A549 (cell line): ENCODE results near the gene EME2. TPM values are rescaled to one million over a fixed set of nuclear protein-coding genes. Genes with fewer than 3 reads are reported as not detected.

Source experiments
- ATAC-seq, 2 experiments: fragments of 200-7000 bp in 1 of 2; fragments of >200 bp in 1 of 2; cut with Nextera tagmentation in 1 of 2; cut with Tn5 transposase in 1 of 2; 3 replicates each; pipeline versions ENCODE4 v1.8.0 to v1.9.1; 2018 to 2020; ENCODE audit warnings: mild to moderate bottlenecking in 1 of 2, moderate library complexity in 1 of 2
- CTCF ChIA-PET: fragments of 300-600 bp; sonication (Branson Sonifier 250); formaldehyde crosslinking; extraction: SDS; loops from one replicate; lab custom pipeline; 2021; ENCODE audit warnings: antibody characterized with exemption, inconsistent platforms; lab: Yijun Ruan, JAX
- POLR2A ChIA-PET: fragments of 350-600 bp; formaldehyde crosslinking; extraction: SDS; loops from one replicate; lab custom pipeline; 2021; ENCODE audit warnings: antibody characterized with exemption, inconsistent platforms; lab: Yijun Ruan, JAX
- DNase-seq, 2 experiments: peaks; one replicate each; pipeline versions ENCODE4 v3.0.0 to v3.0.0-alpha.2; 2011 to 2016; ENCODE audit warnings: low read depth in 1 of 2, low spot score in 1 of 2
- FAIRE-seq: peaks from 2 replicates; lab custom pipeline; 2011; peaks lifted over from hg19 to GRCh38; lab: Jason Lieb, UNC
- H3K27ac ChIP-seq, 2 experiments: fragments of >200 bp; sonication (Bioruptor Twin); formaldehyde crosslinking; 3 replicates each; pipeline ENCODE4 v1.5.1; 2016 to 2017
- H3K4me1 ChIP-seq: fragments of >200 bp; sonication (Bioruptor Twin); formaldehyde crosslinking; 3 replicates; pipeline ENCODE4 v1.6.1; 2016
- H3K4me2 ChIP-seq: fragments of >200 bp; sonication (Bioruptor Twin); formaldehyde crosslinking; 3 replicates; pipeline ENCODE4 v1.6.1; 2016
- H3K4me3 ChIP-seq: fragments of >200 bp; sonication (Bioruptor Twin); formaldehyde crosslinking; 3 replicates; pipeline ENCODE4 v1.5.1; 2016
- H3K9me3 ChIP-seq: fragments of >200 bp; sonication (Bioruptor Twin); formaldehyde crosslinking; 3 replicates; pipeline ENCODE4 v1.6.1; 2016
- BCL3 ChIP-seq: fragments of >200 bp; sonication (Bioruptor Twin); formaldehyde crosslinking; IDR thresholded peaks from 3 replicates; pipeline ENCODE4 v1.6.1; 2016
- CEBPB ChIP-seq, 2 experiments: fragments of >200 bp in 1 of 2; sonication (Bioruptor Twin) in 1 of 2; formaldehyde crosslinking in 1 of 2; IDR thresholded peaks; 2 replicates each; pipeline ENCODE4 v1.6.1; 2012 to 2016
- EHF ChIP-seq: fragments of 250-450 bp; sonication (Bioruptor Pico); IDR thresholded peaks from 2 replicates; pipeline ENCODE4 v1.5.0; 2020; ENCODE audit warnings: mild to moderate bottlenecking
- ELK1 ChIP-seq: fragments of 150-350 bp; IDR thresholded peaks from 2 replicates; pipeline ENCODE4 v1.6.1; 2014; ENCODE audit warnings: low read depth, mild to moderate bottlenecking, low read length
- EP300 ChIP-seq, 2 experiments: fragments of >200 bp; sonication (Bioruptor Twin); formaldehyde crosslinking; IDR thresholded peaks; 2 replicates in 1 of 2; 3 replicates in 1 of 2; pipeline ENCODE4 v1.6.1; 2016 to 2017
- ESRRA ChIP-seq: fragments of 150-350 bp; IDR thresholded peaks from 2 replicates; pipeline ENCODE4 v1.6.1; 2014; ENCODE audit warnings: mild to moderate bottlenecking, low read length, borderline replicate concordance
- FOSB ChIP-seq: fragments of 250-450 bp; sonication (Bioruptor Pico); IDR thresholded peaks from 2 replicates; pipeline ENCODE4 v1.5.0; 2020; ENCODE audit warnings: mild to moderate bottlenecking, moderate library complexity
- GATA3 ChIP-seq: IDR thresholded peaks from 2 replicates; pipeline ENCODE4 v1.6.1; 2012; ENCODE audit warnings: borderline replicate concordance
- HOXA7 ChIP-seq: fragments of 250-450 bp; sonication (Bioruptor Pico); IDR thresholded peaks from 2 replicates; pipeline ENCODE4 v1.5.0; 2020; ENCODE audit warnings: mild to moderate bottlenecking, moderate library complexity
- KDM1A ChIP-seq: fragments of 200-600 bp; sonication (generic); IDR thresholded peaks from 2 replicates; pipeline ENCODE4 v1.6.1; 2016; ENCODE audit warnings: low read depth, mild to moderate bottlenecking
- KDM5A ChIP-seq: fragments of 200-600 bp; sonication (generic); IDR thresholded peaks from 2 replicates; pipeline ENCODE4 v1.6.1; 2016; ENCODE audit warnings: antibody characterized with exemption, mild to moderate bottlenecking
- MAX ChIP-seq: IDR thresholded peaks from 2 replicates; pipeline ENCODE4 v1.6.1; 2012
- MAZ ChIP-seq: fragments of 150-350 bp; IDR thresholded peaks from 2 replicates; pipeline ENCODE4 v1.6.1; 2014; ENCODE audit warnings: antibody characterized with exemption, low read depth, low read length, borderline replicate concordance
- NR3C1 ChIP-seq: fragments of >200 bp; sonication (Bioruptor Twin); formaldehyde crosslinking; IDR thresholded peaks from 3 replicates; pipeline ENCODE4 v1.6.1; 2017
- PBX3 ChIP-seq: IDR thresholded peaks from 2 replicates; pipeline ENCODE4 v1.6.1; 2012
- PHF8 ChIP-seq: fragments of 200-600 bp; sonication (generic); IDR thresholded peaks from 2 replicates; pipeline ENCODE4 v1.6.1; 2016; ENCODE audit warnings: low read depth, mild to moderate bottlenecking, antibody characterized with exemption, moderate library complexity, borderline replicate concordance
- REST ChIP-seq: fragments of 200-600 bp; sonication (generic); IDR thresholded peaks from 2 replicates; pipeline ENCODE4 v1.6.1; 2016; ENCODE audit warnings: antibody characterized with exemption, mild to moderate bottlenecking, moderate library complexity
- RFX5 ChIP-seq: fragments of 450-650 bp; IDR thresholded peaks from 2 replicates; pipeline ENCODE4 v1.7.1; 2014; ENCODE audit warnings: antibody characterized with exemption, mild to moderate bottlenecking, moderate library complexity
- RNF2 ChIP-seq: fragments of 200-600 bp; sonication (generic); IDR thresholded peaks from 2 replicates; pipeline ENCODE4 v1.6.1; 2016; ENCODE audit warnings: low read depth, mild to moderate bottlenecking, antibody characterized with exemption, moderate library complexity, borderline replicate concordance
- SMC3 ChIP-seq: fragments of >200 bp; sonication (Bioruptor Twin); formaldehyde crosslinking; IDR thresholded peaks from 3 replicates; pipeline ENCODE4 v1.6.1; 2018; ENCODE audit warnings: inconsistent platforms
- SREBF2 ChIP-seq: fragments of 450-650 bp; IDR thresholded peaks from 2 replicates; pipeline ENCODE4 v1.6.1; 2014; ENCODE audit warnings: mild to moderate bottlenecking, moderate library complexity
- TP53 ChIP-seq: fragments of 250-450 bp; sonication (Bioruptor Pico); IDR thresholded peaks from 2 replicates; pipeline ENCODE4 v1.5.0; 2021; ENCODE audit warnings: mild to moderate bottlenecking, moderate library complexity
- ZC3H11A ChIP-seq: fragments of 450-650 bp; IDR thresholded peaks from 2 replicates; pipeline ENCODE4 v1.6.1; 2014; ENCODE audit warnings: antibody characterized with exemption, mild to moderate bottlenecking
- ZFP36 ChIP-seq: fragments of 450-650 bp; IDR thresholded peaks from 2 replicates; pipeline ENCODE4 v1.6.1; 2014; ENCODE audit warnings: borderline replicate concordance; ENCODE audit not compliant: partially characterized antibody
- WGBS: methylation state at CpG from one replicate; pipeline ENCODE4 v1.1.6; 2017; ENCODE audit errors: missing lambda C conversion rate; 5-methylcytosine and 5-hydroxymethylcytosine counted together
- polyA plus RNA-seq, 4 experiments: library from polyadenylated mRNA; depleted of rRNA in 3 of 4; stranded (reverse); fragments of >200 nt; fragmentation: RNase III in 1 of 4; extraction: RNeasy Plus Mini Kit Qiagen cat#74134 plus additional on column Dnase treatment in 1 of 4; gene quantifications; 2 replicates in 3 of 4; 3 replicates in 1 of 4; pipeline ENCODE4 v1.2.3, GENCODE V29; 2011 to 2017
- TF ChIP-seq, protein P1 (sequence below): fragments of >200 bp; sonication (Bioruptor Twin); formaldehyde crosslinking; IDR thresholded peaks from 3 replicates; pipeline ENCODE4 v1.5.1; 2016

Gene EME2
- polyA plus RNA-seq, 2 of the 4 experiments (the other 2 are of a cell fraction) = 2.9 to 16.5 TPM

- TF ChIP-seq, protein P1, sequence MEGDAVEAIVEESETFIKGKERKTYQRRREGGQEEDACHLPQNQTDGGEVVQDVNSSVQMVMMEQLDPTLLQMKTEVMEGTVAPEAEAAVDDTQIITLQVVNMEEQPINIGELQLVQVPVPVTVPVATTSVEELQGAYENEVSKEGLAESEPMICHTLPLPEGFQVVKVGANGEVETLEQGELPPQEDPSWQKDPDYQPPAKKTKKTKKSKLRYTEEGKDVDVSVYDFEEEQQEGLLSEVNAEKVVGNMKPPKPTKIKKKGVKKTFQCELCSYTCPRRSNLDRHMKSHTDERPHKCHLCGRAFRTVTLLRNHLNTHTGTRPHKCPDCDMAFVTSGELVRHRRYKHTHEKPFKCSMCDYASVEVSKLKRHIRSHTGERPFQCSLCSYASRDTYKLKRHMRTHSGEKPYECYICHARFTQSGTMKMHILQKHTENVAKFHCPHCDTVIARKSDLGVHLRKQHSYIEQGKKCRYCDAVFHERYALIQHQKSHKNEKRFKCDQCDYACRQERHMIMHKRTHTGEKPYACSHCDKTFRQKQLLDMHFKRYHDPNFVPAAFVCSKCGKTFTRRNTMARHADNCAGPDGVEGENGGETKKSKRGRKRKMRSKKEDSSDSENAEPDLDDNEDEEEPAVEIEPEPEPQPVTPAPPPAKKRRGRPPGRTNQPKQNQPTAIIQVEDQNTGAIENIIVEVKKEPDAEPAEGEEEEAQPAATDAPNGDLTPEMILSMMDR = no peak
- no peak for TF ChIP-seq TP53 (CRISPR knock-in tag)
- TF ChIP-seq PHF8 = no peak
- no peak for TF ChIP-seq KDM1A
- no peak for TF ChIP-seq BCL3
- no peak for TF ChIP-seq ESRRA
- no peak for TF ChIP-seq GATA3
- no peak for TF ChIP-seq RFX5
- no peak for TF ChIP-seq MAZ
- TF ChIP-seq MAX = no peak
- TF ChIP-seq PBX3 = no peak
- no peak for TF ChIP-seq FOSB
These were observed 14.7 kb upstream of the EME2 start (continued) for GRCh38 chr16:1757714-1758461.

- no peak for FAIRE-seq
- ATAC-seq = no peak
- no peak for DNase-seq
- Histone ChIP-seq H3K27ac (no peak overlapping the region), H3K4me2 (no peak overlapping the region), H3K9me3 (no peaks in the 10 kb centered on the region), H3K4me3 (no peak overlapping the region), H3K4me1 (no peaks in the 10 kb centered on the region)
- CTCF ChIA-PET = interaction anchor here (0.7 to 1.6 kb wide), 6 partner anchors 13 to 65 kb away, joined by 3 to 5 read pairs (median 4); partner anchors contain the start of genes EME2, MAPK8IP3 and MRPS34
- POLR2A ChIA-PET = no interaction called here
- 94% methylated on average over 13 of the region's 18 CpGs for WGBS
- TF ChIP-seq SMC3 (no peak), GATA3 (no peak), MAX (no peak), FOSB (no peak), ELK1 (no peak), SREBF2 (no peak), EHF (CRISPR knock-in tag) (no peak), ZC3H11A (no peak), HOXA7 (CRISPR knock-in tag) (no peak), REST (no peak), NR3C1 (no peak), KDM5A (no peak), EP300 (IDR thresholded peaks at IDR 0.05) (no peak), CEBPB (IDR thresholded peaks at IDR 0.05) (no peak), RFX5 (no peak), ZFP36 (no peak), RNF2 (no peak)
- TF ChIP-seq, protein P1 = no peak
These were observed 13.7 kb upstream of the EME2 start for GRCh38 chr16:1758923-1759322.
